D721Med (cell line): ENCODE results near the gene DUS4L.

Experiments
- DNase-seq: peaks from one replicate; pipeline ENCODE4 v3.0.0; 2011; ENCODE audit warnings: low spot score; ENCODE audit not compliant: insufficient read length
- FAIRE-seq: peaks from 2 replicates; lab custom pipeline; 2011; peaks lifted over from hg19 to GRCh38; lab: Jason Lieb, UNC
- CTCF ChIP-seq: IDR thresholded peaks from 2 replicates; pipeline ENCODE4 v1.5.1; 2012; ENCODE audit warnings: mild to moderate bottlenecking, control low read depth; ENCODE audit not compliant: insufficient read depth; ENCODE audit errors: missing control alignments

Gene DUS4L

GRCh38 chr7:107560898-107561516 lies 2.8 kb upstream of the DUS4L start:
- TF ChIP-seq CTCF: no peak
- DNase-seq (no peak), FAIRE-seq (no peak)

GRCh38 chr7:107563081-107563774 lies 543 bp upstream of the DUS4L start:
- FAIRE-seq (no peak), DNase-seq (no peak)
- TF ChIP-seq CTCF: no peak

GRCh38 chr7:107564553-107565298 lies 955 bp downstream of the DUS4L start:
- DNase-seq: no peak
- no peak for TF ChIP-seq CTCF
- FAIRE-seq: peak; percentile 73

GRCh38 chr7:107570298-107570697 lies 6.5 kb downstream of the DUS4L start:
- no peak for DNase-seq
- TF ChIP-seq CTCF: no peak
- no peak for FAIRE-seq

GRCh38 chr7:107573537-107573936 lies 9.8 kb downstream of the DUS4L start:
- TF ChIP-seq CTCF: no peak
- DNase-seq (no peak), FAIRE-seq (no peak)

- no peak for TF ChIP-seq CTCF
- FAIRE-seq (no peak), DNase-seq (no peak)
These were observed 15.7 kb downstream of the DUS4L start for GRCh38 chr7:107579554-107579884.
